Left lung (tissue), 10 donors: ENCODE results near the gene ZNF423. TPM values are rescaled to one million over a fixed set of nuclear protein-coding genes. Genes with fewer than 3 reads are reported as not detected.
A peak's percentile ranks its signal among the peaks of the same experiment; 100 is the strongest.

Experiments used
- ATAC-seq: fragments of 200-7000 bp; cut with Tn5 transposase; one replicate; pipeline ENCODE4 v1.9.1; 2020; ENCODE audit warnings: moderate library complexity
- DNase-seq, 4 donors: peaks; one replicate each; pipeline ENCODE4 v3.0.0-alpha.2; 2013 to 2020
- H3K27ac ChIP-seq, 2 donors: fragments of 200-600 bp; sonication (generic) in 1 of 2; one replicate each; pipeline versions ENCODE4 v1.5.0 to v1.8.0; 2020 to 2021
- H3K27me3 ChIP-seq, 2 donors: fragments of 200-600 bp; sonication (generic) in 1 of 2; one replicate each; pipeline versions ENCODE4 v1.5.0 to v1.8.0; 2020 to 2021
- H3K36me3 ChIP-seq, 2 donors: fragments of 200-600 bp; sonication (generic) in 1 of 2; one replicate each; pipeline versions ENCODE4 v1.5.0 to v1.8.0; 2020 to 2021
- H3K4me1 ChIP-seq, 2 donors: fragments of 200-600 bp; one replicate each; pipeline ENCODE4 v1.8.0; 2021
- H3K4me3 ChIP-seq, 2 donors: fragments of 200-600 bp; sonication (generic) in 1 of 2; one replicate each; pipeline versions ENCODE4 v1.5.0 to v1.8.0; 2020 to 2021; ENCODE audit warnings: mild to moderate bottlenecking in 1 of 2
- H3K9me3 ChIP-seq, 2 donors: fragments of 200-600 bp; sonication (generic) in 1 of 2; one replicate each; pipeline versions ENCODE4 v1.5.0 to v1.8.0; 2020 to 2021
- CTCF ChIP-seq, 2 donors: fragments of 200-600 bp; sonication (generic) in 1 of 2; IDR thresholded peaks; one replicate each; pipeline versions ENCODE4 v1.5.0 to v1.8.0; 2021; ENCODE audit warnings: antibody characterized with exemption in 2 of 2
- intact Hi-C, 2 donors: fragments of 100-400 bp; cut with DNase I; formaldehyde crosslinking; loops; one replicate each; pipeline versions ENCODE4 v1.11.2 to v1.14.2; 2022
- polyA plus RNA-seq, 6 donors: library from polyadenylated mRNA; unstranded; fragments of 120-200 nt; gene quantifications; one replicate each; pipeline ENCODE4 v1.2.1, GENCODE V29; 2013; ENCODE audit not compliant: insufficient read length in 6 of 6
- total RNA-seq, 2 donors: library from RNA; stranded (reverse); fragmentation: NEBNext Ultra II Directional; extraction: Animal tissue kit (Norgen Biotek cat#: 25700); gene quantifications; one replicate each; pipeline ENCODE4 v1.2.1, GENCODE V29; 2021
- donor health status: DM: no; HTN: yes; CAD: no.
- donor health status: DM: no; HTN: no; CAD: no.

The ZNF423 gene
- total and polyA plus RNA-seq, 8 donors, result 7.8 to 30.5 (median 26.6) TPM

DNA sequence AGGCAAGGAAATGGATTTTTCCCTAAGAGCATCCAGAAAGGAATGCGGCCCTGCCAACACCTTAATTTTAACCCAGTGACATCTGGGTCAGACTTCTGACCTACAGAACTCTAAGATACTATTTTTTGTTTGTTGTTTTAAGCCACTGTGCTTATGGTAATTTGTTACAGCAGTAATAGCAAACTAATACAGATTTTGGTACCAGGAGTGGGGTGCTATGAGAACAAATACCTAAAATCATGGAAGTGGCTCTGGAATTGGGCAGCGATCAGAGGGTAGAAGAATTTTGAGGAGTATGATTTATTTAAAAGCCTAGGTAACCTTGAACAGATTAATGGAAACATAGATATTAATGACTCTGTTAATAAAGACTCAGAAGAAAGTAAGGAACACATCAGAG is 208.2 kb downstream of the ZNF423 start:
- Histone ChIP-seq H3K27ac (no peak overlapping the region), H3K4me1 (no peaks in the 10 kb centered on the region), H3K9me3 (peaks cover 0 to 36% of the 10 kb centered on the region in 2 donors), H3K27me3 (no peaks in the 10 kb centered on the region), H3K36me3 (no peaks in the 10 kb centered on the region), H3K4me3 (no peak overlapping the region)
- TF ChIP-seq CTCF (IDR thresholded peaks at IDR 0.05), result no peak
- intact Hi-C loops, result no loop called here
- DNase-seq (no peak), ATAC-seq (no peak)

DNA sequence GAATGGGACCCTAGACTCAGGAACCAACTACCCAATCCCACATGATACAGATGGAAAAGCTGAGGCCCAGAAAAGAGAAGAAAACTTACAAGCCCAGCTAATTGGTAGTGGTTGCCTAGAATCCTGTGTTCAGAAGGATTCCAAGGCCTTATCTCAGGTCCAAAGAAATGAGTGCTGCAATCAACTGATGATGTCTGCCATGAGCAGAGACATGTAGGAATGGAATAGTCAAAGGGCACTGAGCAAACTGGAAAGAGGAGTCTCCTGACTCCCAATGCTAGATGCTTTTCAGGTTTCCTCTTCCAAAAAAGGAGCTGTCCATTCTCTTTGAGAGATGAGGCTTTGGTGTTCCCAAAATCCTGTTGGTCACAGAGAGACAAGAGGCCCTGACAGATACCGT is 210.6 kb downstream of the ZNF423 start:
- peaks cover 0 to 36% of the 10 kb centered on the region in 2 donors for H3K9me3 ChIP-seq
- no peak overlapping the region for H3K27ac ChIP-seq
- no peak for TF ChIP-seq CTCF (IDR thresholded peaks at IDR 0.05)
- no peaks in the 10 kb centered on the region for H3K36me3 ChIP-seq
- ATAC-seq, result no peak
- no peak for DNase-seq
- H3K4me1 ChIP-seq, result no peaks in the 10 kb centered on the region
- H3K4me3 ChIP-seq, result no peak overlapping the region
- intact Hi-C loops, result no loop called here
- H3K27me3 ChIP-seq, result no peaks in the 10 kb centered on the region

DNA sequence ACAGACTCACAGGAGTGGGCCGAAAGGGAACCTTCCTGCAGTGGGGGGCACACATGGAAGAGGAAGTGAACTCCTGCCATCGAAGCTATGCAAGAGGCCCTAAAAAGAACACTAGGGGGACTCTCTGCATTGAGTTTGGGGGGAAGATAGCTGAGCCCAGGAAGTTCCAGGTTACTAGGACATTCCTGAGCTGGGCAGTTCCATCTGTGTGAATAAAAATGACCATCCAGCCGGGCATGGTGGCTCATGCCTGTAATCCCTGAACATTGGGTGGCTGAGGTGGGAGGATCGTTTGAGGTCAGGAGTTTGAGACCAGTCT is 211.8 kb downstream of the ZNF423 start:
- no peak for ATAC-seq
- H3K27ac ChIP-seq, result no peak overlapping the region
- intact Hi-C loops, result no loop called here

DNA sequence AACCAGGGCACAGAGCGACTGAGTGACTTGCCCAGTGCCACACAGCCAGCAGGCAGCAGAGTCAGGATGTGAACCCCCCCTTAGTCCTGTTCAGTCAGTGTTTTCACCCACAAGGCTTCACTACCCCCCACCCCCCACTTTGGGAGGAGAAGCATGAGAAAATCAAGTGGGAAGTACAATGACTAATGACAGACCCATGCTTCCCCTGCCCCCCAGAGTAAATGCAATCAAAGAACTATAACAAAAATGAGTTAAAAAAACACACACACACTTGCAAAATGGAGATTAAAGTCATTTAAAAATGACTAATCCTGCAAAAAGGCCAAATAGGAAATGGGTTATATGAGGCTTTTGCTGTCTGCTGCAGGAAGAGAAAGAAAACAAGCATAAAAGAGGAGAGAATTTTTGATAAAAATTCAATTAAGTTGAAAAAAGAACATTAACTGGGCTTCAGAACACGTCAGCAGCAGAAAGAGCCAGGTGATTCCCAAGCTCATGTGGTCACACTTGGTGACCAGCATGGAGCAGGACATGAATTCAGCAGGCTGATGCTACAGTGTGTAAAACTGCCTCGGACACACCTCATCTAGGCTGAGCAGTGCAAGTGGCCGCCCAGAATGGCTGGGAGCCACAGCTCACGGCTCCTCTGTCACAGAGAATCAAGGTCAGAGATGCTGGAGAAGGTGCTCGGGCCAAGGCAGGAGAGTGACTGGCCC is 212.3 kb downstream of the ZNF423 start:
- H3K36me3 ChIP-seq, result no peaks in the 10 kb centered on the region
- peaks cover 7 to 13% of the 10 kb centered on the region in 2 donors for H3K4me1 ChIP-seq
- H3K27me3 ChIP-seq, result no peaks in the 10 kb centered on the region
- TF ChIP-seq CTCF (IDR thresholded peaks at IDR 0.05), result no peak
- no peak overlapping the region for H3K4me3 ChIP-seq
- DNase-seq (no peak), ATAC-seq (peak; percentile 35)
- no peak overlapping the region for H3K27ac ChIP-seq
- intact Hi-C loops, result no loop called here
- peaks cover 0 to 30% of the 10 kb centered on the region in 2 donors for H3K9me3 ChIP-seq

More for the DNA sequence above, 211.8 kb downstream of the ZNF423 start:
- no peak for DNase-seq
- TF ChIP-seq CTCF (IDR thresholded peaks at IDR 0.05), result no peak
- H3K9me3 ChIP-seq, result peaks cover 0 to 36% of the 10 kb centered on the region in 2 donors
- peaks cover 5 to 8% of the 10 kb centered on the region in 2 donors for H3K4me1 ChIP-seq
- H3K36me3 ChIP-seq, result no peaks in the 10 kb centered on the region
- H3K4me3 ChIP-seq, result no peak overlapping the region
- no peaks in the 10 kb centered on the region for H3K27me3 ChIP-seq

DNA sequence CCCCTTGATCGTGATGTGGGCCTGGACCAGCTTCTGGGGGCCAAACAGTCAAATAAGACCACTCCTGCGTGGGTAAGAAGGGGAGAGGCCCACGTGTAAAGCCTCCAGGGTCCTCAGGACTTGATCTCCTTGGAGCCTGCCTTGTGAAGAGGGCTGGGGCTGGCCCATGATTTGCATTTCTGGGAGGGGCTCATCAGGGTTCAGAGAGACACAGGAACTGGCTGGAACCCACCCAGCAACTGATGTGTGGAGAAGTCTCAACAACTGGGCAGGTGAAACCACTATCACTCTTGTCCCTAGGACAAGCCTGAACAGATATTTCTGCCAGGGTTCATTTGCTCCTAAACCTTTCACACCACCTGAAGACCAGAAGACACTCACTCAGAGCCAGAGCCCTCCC is 214.7 kb downstream of the ZNF423 start:
- peaks cover 0 to 10% of the 10 kb centered on the region in 2 donors for H3K9me3 ChIP-seq
- no peaks in the 10 kb centered on the region for H3K27me3 ChIP-seq
- intact Hi-C loops, result no loop called here
- H3K27ac ChIP-seq, result no peak overlapping the region
- no peak for DNase-seq
- no peaks in the 10 kb centered on the region for H3K36me3 ChIP-seq
- peaks cover 7 to 14% of the 10 kb centered on the region in 2 donors for H3K4me1 ChIP-seq
- H3K4me3 ChIP-seq, result no peak overlapping the region
- TF ChIP-seq CTCF (IDR thresholded peaks at IDR 0.05), result no peak
- ATAC-seq, result no peak
